ENCODE data around the gene DDX6. TPM values are rescaled to one million over a fixed set of nuclear protein-coding genes. Genes with fewer than 3 reads are reported as not detected.
"Not testable (repeated sequence)": the region's sequence is repeated elsewhere in the genome, so short reads cannot be mapped to it uniquely, and the experiment has no call there.

The DDX6 gene
- total RNA-seq, 4 donors from 2014 or later = 56.1 to 117 (median 86.8) TPM

DNA sequence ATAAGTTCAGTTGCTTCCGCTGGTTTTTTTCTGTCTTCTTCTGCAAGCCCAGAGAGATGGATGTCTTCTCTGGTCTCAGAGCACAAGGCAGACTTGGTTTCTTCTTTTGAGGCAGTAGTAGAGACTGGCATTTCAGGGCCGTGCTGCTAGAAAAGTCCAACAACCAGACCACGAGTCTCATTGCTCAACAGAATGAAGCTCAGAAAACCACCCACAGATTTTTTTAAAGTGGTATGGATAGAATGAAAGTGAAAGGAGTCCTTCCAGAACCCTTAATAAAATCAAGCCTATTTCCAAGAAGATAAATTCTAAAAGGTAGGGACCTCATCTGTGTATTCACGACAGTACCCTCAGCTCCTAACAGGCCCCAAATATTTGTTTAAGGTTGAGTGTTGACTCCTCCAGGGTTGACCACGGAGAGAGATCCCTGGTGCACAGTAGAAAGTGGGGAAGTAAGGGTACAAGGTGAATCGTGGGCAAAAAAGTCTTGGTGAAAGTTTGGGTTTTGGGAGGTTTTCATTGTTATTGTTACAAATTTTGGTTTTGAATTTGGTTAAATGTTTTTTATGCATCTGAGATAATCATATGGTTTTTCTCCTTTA, 43.6 kb upstream of the DDX6 start:
- 50 to 51% methylated on average over 6 of the region's 6 CpGs for WGBS, 2 donors (ENCODE audit: low coverage in 1 of 2)
- no peak for DNase-seq
- Histone ChIP-seq H3K27me3 (no peaks in the 10 kb centered on the region), H3K27ac (no peak overlapping the region), H3K4me1 (no peaks in the 10 kb centered on the region), H3K36me3 (no peaks in the 10 kb centered on the region), H3K4me3 (no peak overlapping the region), H3K9me3 (no peaks in the 10 kb centered on the region)
- in situ Hi-C loops (cut with MboI; ENCODE audit: low pct_ligation_motif_present in 1 of 4, low pct_unique_long_range_greater_than_20kb in 1 of 4, low sequenced_read_pairs in 3 of 4) = no loop called here
- intact Hi-C loops (cut with DNase I; ENCODE audit: low total_unique reads) = no loop called here
- TF ChIP-seq POLR2AphosphoS5 (IDR thresholded peaks at IDR 0.05) (no peak), POLR2A (IDR thresholded peaks at IDR 0.05) (no peak), EP300 (IDR thresholded peaks at IDR 0.05; ENCODE audit: low read depth) (no peak)
- TF ChIP-seq, protein P1, sequence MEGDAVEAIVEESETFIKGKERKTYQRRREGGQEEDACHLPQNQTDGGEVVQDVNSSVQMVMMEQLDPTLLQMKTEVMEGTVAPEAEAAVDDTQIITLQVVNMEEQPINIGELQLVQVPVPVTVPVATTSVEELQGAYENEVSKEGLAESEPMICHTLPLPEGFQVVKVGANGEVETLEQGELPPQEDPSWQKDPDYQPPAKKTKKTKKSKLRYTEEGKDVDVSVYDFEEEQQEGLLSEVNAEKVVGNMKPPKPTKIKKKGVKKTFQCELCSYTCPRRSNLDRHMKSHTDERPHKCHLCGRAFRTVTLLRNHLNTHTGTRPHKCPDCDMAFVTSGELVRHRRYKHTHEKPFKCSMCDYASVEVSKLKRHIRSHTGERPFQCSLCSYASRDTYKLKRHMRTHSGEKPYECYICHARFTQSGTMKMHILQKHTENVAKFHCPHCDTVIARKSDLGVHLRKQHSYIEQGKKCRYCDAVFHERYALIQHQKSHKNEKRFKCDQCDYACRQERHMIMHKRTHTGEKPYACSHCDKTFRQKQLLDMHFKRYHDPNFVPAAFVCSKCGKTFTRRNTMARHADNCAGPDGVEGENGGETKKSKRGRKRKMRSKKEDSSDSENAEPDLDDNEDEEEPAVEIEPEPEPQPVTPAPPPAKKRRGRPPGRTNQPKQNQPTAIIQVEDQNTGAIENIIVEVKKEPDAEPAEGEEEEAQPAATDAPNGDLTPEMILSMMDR (IDR thresholded peaks at IDR 0.05) = no peak

DNA sequence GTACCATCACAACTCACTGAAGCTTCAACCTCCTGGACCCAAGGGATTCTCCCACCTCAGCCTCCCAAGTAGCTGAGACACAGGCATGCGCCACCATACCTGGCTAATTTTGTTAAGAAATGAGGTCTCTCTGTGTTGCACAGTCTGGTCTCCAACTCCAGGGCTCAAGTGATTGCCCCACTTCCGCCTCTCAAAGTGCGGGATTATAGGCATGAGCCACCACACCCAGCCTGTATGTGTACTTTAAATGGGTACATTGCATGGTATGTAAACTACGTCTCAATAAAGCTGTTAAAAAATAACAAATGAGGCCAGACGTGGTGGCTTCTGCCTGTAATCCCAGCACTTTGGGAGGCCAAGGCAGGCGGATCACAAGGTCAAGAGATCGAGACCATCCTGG, 36.2 kb upstream of the DDX6 start:
- Histone ChIP-seq H3K27ac (peak overlapping the region in 2 of 4 donors; percentile 25 to 63), H3K9me3 (no peaks in the 10 kb centered on the region), H3K4me1 (peaks cover 0 to 10% (median 0%) of the 10 kb centered on the region in 4 donors), H3K27me3 (no peaks in the 10 kb centered on the region), H3K4me3 (no peak overlapping the region), H3K36me3 (no peaks in the 10 kb centered on the region)
- in situ Hi-C loops (cut with MboI; ENCODE audit: low pct_ligation_motif_present in 1 of 4, low pct_unique_long_range_greater_than_20kb in 1 of 4, low sequenced_read_pairs in 3 of 4) = no loop called here
- TF ChIP-seq EP300 (IDR thresholded peaks at IDR 0.05; ENCODE audit: low read depth) (no peak), POLR2AphosphoS5 (IDR thresholded peaks at IDR 0.05) (peak in 1 of 3 donors; percentile 39)
- peak; percentile 62 for DNase-seq
- 40 to 56% methylated on average over 1 to 7 of the region's 7 CpGs for WGBS, 2 donors (ENCODE audit: low coverage in 1 of 2)
- intact Hi-C loops (cut with DNase I; ENCODE audit: low total_unique reads) = no loop called here

DNA sequence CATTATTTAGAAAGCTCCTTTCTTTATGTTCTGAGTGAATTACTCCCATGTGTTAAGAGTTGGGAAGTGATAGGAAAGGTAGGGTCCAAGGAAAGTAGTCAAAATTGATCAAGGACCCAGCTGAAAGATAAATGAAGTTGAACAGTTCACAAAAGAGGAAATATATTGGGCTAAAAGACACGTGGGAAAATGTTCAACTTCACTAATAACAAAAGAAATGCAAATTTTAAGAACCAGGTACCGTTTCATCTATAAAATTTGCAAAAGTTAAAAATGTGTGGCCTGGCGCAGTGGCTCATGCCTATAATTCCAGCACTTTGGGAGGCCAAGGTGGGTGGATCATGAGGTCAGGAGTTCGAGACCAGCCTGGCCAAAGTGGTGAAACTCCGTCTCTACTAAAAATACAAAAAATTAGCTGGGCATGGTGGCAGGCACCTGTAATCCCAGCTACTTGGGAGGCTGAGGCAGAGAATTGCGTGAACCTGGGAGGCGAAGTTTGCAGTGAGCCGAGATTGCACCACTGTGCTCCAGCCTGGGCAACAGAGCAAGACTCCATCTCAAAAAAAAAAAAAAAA, 32.1 kb upstream of the DDX6 start:
- H3K9me3 ChIP-seq; H3K27ac ChIP-seq; intact Hi-C loops (cut with DNase I; ENCODE audit: low total_unique reads); DNase-seq; H3K4me3 ChIP-seq; H3K36me3 ChIP-seq; H3K27me3 ChIP-seq; in situ Hi-C loops (cut with MboI; ENCODE audit: low pct_ligation_motif_present in 1 of 4, low pct_unique_long_range_greater_than_20kb in 1 of 4, low sequenced_read_pairs in 3 of 4): not testable (repeated sequence)
- WGBS, 2 donors (ENCODE audit: low coverage in 1 of 2) = 82 to 95% methylated on average over 3 to 8 of the region's 8 CpGs
- H3K4me1 ChIP-seq = peaks cover 7 to 29% (median 9%) of the 10 kb centered on the region in 4 donors

DNA sequence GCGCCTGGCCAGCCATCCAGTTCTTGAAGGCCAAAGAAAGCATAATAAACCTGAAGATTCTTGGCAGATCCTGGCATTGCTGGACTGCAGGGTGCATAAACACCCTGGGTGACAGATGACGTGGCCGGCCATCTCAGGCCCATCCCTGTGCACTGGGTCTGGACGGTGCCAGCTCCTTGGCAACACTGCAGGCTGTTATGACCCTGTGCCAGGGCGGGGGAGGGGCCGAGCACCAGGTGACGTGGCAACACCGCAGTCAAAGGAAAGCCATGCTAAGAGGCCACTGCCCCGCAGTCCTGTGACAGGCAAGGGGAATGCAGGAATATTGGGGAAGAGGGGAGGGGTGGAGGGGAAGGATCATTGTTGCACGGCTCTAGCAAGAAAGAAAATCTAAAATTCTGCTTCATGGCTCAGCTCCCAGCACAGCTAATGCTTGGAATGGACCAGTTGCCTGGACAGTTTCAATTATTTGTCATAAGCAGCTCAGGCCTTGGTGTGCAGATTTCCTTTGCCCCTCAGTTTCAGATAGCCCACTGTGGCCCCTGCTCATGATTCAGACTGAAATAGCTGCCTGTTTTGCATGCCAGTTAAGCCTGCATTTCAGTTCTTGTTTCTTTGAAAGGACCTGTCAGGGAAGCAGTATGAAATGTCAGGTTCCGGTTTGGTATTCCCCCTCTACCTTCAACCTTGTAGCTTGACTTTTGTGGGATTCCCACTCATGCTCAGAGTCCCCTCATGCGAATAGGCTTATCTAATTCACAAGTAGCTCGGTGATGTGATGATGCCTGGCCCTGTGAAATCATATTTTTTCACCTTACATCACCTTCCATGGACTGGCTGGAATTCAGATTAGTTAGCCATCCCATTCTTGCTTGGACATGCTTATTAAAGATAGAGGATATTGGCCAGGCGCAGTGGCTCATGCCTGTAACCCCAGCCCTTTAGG, 29.7 kb upstream of the DDX6 start:
- TF ChIP-seq, protein P1 (IDR thresholded peaks at IDR 0.05) = no peak
- TF ChIP-seq EP300 (IDR thresholded peaks at IDR 0.05; ENCODE audit: low read depth) (peak; percentile 65), POLR2A (IDR thresholded peaks at IDR 0.05) (no peak), POLR2AphosphoS5 (IDR thresholded peaks at IDR 0.05) (peak; percentile 64 to 78 (median 77))
- Histone ChIP-seq H3K9me3 (no peaks in the 10 kb centered on the region), H3K4me1 (peaks cover 7 to 20% (median 9%) of the 10 kb centered on the region in 4 donors), H3K36me3 (no peaks in the 10 kb centered on the region), H3K27me3 (no peaks in the 10 kb centered on the region), H3K27ac (peak overlapping the region; percentile 70 to 86 (median 77)), H3K4me3 (no peak overlapping the region)
- in situ Hi-C loops (cut with MboI; ENCODE audit: low pct_ligation_motif_present in 1 of 4, low pct_unique_long_range_greater_than_20kb in 1 of 4, low sequenced_read_pairs in 3 of 4) (no loop called here), intact Hi-C loops (cut with DNase I; ENCODE audit: low total_unique reads) (no loop called here)
- WGBS, 2 donors (ENCODE audit: low coverage in 1 of 2) = 39 to 40% methylated on average over 1 to 14 of the region's 14 CpGs
- DNase-seq = peak; percentile 94

DNA sequence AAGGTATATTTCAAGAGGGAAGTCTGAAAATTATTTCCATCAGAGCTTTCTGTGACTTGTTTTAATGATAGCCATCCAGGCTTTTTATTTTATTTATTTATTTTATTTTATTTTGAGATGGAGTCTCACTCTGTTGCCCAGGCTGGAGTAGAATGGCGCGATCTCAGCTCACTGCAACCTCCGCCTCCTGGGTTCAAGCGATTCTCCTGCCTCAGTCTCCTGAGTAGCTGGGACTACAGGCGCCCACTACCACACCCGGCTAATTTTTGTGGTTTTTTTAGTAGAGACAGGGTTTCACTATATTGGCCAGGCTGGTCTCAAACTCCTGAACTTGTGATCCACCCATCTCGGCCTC, 29.0 kb upstream of the DDX6 start:
- H3K27me3 ChIP-seq; intact Hi-C loops (cut with DNase I; ENCODE audit: low total_unique reads); H3K36me3 ChIP-seq; H3K9me3 ChIP-seq; H3K4me3 ChIP-seq; DNase-seq; in situ Hi-C loops (cut with MboI; ENCODE audit: low pct_ligation_motif_present in 1 of 4, low pct_unique_long_range_greater_than_20kb in 1 of 4, low sequenced_read_pairs in 3 of 4): not testable (repeated sequence)
- Histone ChIP-seq H3K27ac (peak overlapping the region; percentile 70 to 86 (median 77)), H3K4me1 (peaks cover 7 to 20% (median 9%) of the 10 kb centered on the region in 4 donors)
- 80 to 95% methylated on average over 4 to 7 of the region's 7 CpGs for WGBS, 2 donors (ENCODE audit: low coverage in 1 of 2)
